Measurements from ENCODE around the gene MMP24OS. TPM values are rescaled to one million over a fixed set of nuclear protein-coding genes. Genes with fewer than 3 reads are reported as not detected.

Gene MMP24OS
- total and polyA plus RNA-seq, 2 donors from 2014 or later = 127 to 248 TPM

GRCh38 chr20:35303382-35303734 is 25.4 kb upstream of the MMP24OS start:
- intact Hi-C loops (cut with DNase I) = loop anchor here (5.0 kb wide), 1 partner anchor 139 kb away; no protein-coding TSS in a partner anchor
- TF ChIP-seq, protein P1, sequence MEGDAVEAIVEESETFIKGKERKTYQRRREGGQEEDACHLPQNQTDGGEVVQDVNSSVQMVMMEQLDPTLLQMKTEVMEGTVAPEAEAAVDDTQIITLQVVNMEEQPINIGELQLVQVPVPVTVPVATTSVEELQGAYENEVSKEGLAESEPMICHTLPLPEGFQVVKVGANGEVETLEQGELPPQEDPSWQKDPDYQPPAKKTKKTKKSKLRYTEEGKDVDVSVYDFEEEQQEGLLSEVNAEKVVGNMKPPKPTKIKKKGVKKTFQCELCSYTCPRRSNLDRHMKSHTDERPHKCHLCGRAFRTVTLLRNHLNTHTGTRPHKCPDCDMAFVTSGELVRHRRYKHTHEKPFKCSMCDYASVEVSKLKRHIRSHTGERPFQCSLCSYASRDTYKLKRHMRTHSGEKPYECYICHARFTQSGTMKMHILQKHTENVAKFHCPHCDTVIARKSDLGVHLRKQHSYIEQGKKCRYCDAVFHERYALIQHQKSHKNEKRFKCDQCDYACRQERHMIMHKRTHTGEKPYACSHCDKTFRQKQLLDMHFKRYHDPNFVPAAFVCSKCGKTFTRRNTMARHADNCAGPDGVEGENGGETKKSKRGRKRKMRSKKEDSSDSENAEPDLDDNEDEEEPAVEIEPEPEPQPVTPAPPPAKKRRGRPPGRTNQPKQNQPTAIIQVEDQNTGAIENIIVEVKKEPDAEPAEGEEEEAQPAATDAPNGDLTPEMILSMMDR (IDR thresholded peaks at IDR 0.05; ENCODE audit: borderline replicate concordance, extremely low read depth, insufficient read depth) = no peak
- Histone ChIP-seq H3K4me1 (ENCODE audit: control insufficient read depth in 2 of 3, insufficient read depth in 2 of 3, low read depth in 1 of 3, low read length in 3 of 3) (peaks cover 0 to 14% (median 8%) of the 10 kb centered on the region in 3 donors), H3K36me3 (ENCODE audit: control insufficient read depth in 2 of 3, insufficient read depth in 3 of 3, low read length in 3 of 3) (peaks cover 0 to 6% (median 0%) of the 10 kb centered on the region in 3 donors), H3K27me3 (ENCODE audit: control insufficient read depth, insufficient read depth, low read length) (no peaks in the 10 kb centered on the region), H3K9ac (ENCODE audit: low read length in 3 of 3) (no peak overlapping the region), H3K4me3 (ENCODE audit: low read length in 3 of 3) (no peak overlapping the region), H3K9me3 (ENCODE audit: control insufficient read depth in 2 of 3, insufficient read depth in 1 of 3, low read length in 3 of 3) (no peaks in the 10 kb centered on the region), H3K27ac (ENCODE audit: low read depth in 2 of 2, low read length in 2 of 2) (no peak overlapping the region)
- DNase-seq (no peak), FAIRE-seq (no peak)

DNA sequence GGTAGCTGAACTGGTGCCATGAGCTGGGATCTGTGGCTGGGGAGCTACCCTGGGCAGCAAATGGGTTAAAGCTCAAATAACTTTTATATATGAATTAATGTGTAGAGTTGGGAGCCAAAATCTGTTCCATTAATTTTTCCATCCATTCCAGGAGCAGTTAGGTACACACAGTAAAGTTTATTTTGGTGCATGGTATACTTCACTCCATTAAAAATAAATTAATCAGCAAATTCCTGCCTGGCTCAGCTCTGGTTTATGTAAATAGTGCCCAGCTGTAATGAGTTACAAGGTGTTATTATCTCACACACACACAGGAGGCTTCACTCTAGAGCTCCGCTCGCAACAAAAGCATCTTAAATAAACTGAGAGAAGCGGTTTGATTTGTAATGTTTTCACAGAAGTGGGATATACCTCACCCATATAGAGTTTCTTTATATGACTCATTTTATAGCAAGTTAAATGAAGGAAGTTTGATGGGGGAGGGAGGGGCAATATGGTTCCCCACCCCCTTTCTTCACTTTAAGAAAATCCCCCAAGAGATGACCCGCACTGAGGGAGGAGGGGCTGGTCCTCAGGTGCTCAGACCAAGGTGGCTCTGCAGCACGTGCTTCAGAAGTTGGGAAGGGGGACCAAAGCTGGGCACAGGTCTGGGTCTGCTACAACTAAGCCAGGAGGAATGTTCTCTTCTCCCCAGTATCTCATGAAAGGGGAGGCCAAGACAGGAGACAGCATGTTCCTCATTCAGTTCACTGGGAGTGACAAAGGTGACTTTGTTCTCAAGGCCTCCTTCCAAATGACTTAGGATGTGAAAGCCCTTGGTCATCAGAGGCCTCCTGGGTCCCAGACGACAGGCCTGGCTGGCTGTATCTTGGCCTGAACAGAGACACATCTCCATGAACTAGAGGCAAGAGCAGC is 24.8 kb upstream of the MMP24OS start:
- peaks cover 0 to 7% (median 3%) of the 10 kb centered on the region in 3 donors for H3K4me1 ChIP-seq (ENCODE audit: control insufficient read depth in 2 of 3, insufficient read depth in 2 of 3, low read depth in 1 of 3, low read length in 3 of 3)
- H3K4me3 ChIP-seq (ENCODE audit: low read length in 3 of 3) = no peak overlapping the region
- no peak for DNase-seq
- no peak overlapping the region for H3K9ac ChIP-seq (ENCODE audit: low read length in 3 of 3)
- TF ChIP-seq, protein P1 (IDR thresholded peaks at IDR 0.05; ENCODE audit: borderline replicate concordance, extremely low read depth, insufficient read depth) = no peak
- no peaks in the 10 kb centered on the region for H3K27me3 ChIP-seq (ENCODE audit: control insufficient read depth, insufficient read depth, low read length)
- H3K9me3 ChIP-seq (ENCODE audit: control insufficient read depth in 2 of 3, insufficient read depth in 1 of 3, low read length in 3 of 3) = no peaks in the 10 kb centered on the region
- no peak for FAIRE-seq
- intact Hi-C loops (cut with DNase I) = loop anchor here (5.0 kb wide), 1 partner anchor 140 kb away; no protein-coding TSS in a partner anchor
- H3K36me3 ChIP-seq (ENCODE audit: control insufficient read depth in 2 of 3, insufficient read depth in 3 of 3, low read length in 3 of 3) = peaks cover 0 to 6% (median 0%) of the 10 kb centered on the region in 3 donors
- no peak overlapping the region for H3K27ac ChIP-seq (ENCODE audit: low read depth in 2 of 2, low read length in 2 of 2)

GRCh38 chr20:35301426-35301825 is 23.5 kb upstream of the MMP24OS start:
- FAIRE-seq (no peak), DNase-seq (no peak)
- no peaks in the 10 kb centered on the region for H3K27me3 ChIP-seq (ENCODE audit: control insufficient read depth, insufficient read depth, low read length)
- H3K4me3 ChIP-seq (ENCODE audit: low read length in 3 of 3) = no peak overlapping the region
- peaks cover 0 to 6% (median 0%) of the 10 kb centered on the region in 3 donors for H3K36me3 ChIP-seq (ENCODE audit: control insufficient read depth in 2 of 3, insufficient read depth in 3 of 3, low read length in 3 of 3)
- TF ChIP-seq, protein P1 (IDR thresholded peaks at IDR 0.05; ENCODE audit: borderline replicate concordance, extremely low read depth, insufficient read depth) = no peak
- H3K9ac ChIP-seq (ENCODE audit: low read length in 3 of 3) = no peak overlapping the region
- peaks cover 0 to 2% (median 0%) of the 10 kb centered on the region in 3 donors for H3K4me1 ChIP-seq (ENCODE audit: control insufficient read depth in 2 of 3, insufficient read depth in 2 of 3, low read depth in 1 of 3, low read length in 3 of 3)
- H3K9me3 ChIP-seq (ENCODE audit: control insufficient read depth in 2 of 3, insufficient read depth in 1 of 3, low read length in 3 of 3) = no peaks in the 10 kb centered on the region
- intact Hi-C loops (cut with DNase I) = loop anchor here (5.0 kb wide), 1 partner anchor 141 kb away; no protein-coding TSS in a partner anchor
- H3K27ac ChIP-seq (ENCODE audit: low read depth in 2 of 2, low read length in 2 of 2) = no peak overlapping the region

Measured in kidney (tissue), 14 donors.